Inferior parietal cortex (tissue), 1 donor: ENCODE results near the gene WDR35.
"Not testable (repeated sequence)": the region's sequence is repeated elsewhere in the genome, so short reads cannot be mapped to it uniquely, and the experiment has no call there.

Experiments used
- DNase-seq: peaks from one replicate; pipeline ENCODE4 v3.0.0-alpha.2; 2016; ENCODE audit errors: extremely low spot score

The WDR35 gene

DNA sequence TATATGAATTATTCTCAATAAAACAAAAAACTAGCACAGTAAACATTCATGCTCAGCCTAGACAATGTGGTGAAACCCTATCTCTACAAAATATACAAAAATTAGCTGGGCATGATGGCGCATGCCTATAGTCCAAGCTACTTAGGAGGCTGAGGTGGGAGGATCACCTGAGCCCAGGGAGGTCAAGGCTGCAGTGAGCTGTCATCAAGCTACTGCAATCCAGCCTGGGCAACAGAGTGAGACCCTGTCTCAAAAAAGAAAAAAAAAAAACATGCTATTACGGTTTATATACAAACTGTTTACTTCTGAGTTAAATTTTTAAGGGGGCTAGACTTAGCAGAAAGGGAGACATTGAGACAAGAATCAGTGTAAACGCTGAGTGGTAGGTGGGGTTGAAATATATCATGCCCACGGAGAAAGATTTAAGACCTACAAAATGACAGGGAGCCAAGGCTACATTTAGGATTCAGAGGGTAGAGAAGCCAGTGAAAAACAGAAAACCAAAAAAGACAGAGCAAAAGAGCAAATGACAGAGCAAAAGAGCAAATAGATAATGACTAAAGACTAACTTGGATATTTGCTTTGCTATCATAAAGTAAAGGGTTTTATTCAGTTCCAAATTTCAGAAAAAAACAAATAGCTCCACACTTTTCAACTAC lies 95.6 kb downstream of the WDR35 start:
- no peak for DNase-seq

GRCh38 chr2:19893520-19894133 lies 96.3 kb downstream of the WDR35 start:
- no peak for DNase-seq

DNA sequence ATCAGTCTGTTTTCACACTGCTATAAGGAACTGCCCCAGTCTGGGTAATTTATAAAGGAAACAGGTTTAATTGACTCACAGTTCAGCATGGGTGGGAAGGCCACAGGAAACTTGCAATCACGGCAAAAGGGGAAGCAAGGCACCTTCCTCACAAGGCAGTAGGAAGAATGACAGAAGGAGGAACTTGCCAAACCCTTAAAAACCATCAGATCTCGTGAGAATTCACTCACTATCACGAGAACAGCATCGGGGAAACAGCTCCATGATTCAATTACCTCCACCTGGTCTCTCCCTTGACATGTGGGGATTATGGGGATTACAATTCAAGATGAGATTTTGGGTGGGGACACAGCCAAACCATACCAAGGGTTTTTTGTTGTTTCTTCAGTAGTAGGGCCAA lies 97.9 kb downstream of the WDR35 start:
- not testable (repeated sequence) for DNase-seq

GRCh38 chr2:19890104-19890503 lies 99.8 kb downstream of the WDR35 start:
- no peak for DNase-seq

- no peak for DNase-seq
Observed at GRCh38 chr2:19888831-19889230, 101.1 kb downstream of the WDR35 start.

- DNase-seq, result no peak
Observed at GRCh38 chr2:19887510-19887909, 102.4 kb downstream of the WDR35 start.

GRCh38 chr2:19886261-19886660 lies 103.6 kb downstream of the WDR35 start:
- DNase-seq, result no peak

DNA sequence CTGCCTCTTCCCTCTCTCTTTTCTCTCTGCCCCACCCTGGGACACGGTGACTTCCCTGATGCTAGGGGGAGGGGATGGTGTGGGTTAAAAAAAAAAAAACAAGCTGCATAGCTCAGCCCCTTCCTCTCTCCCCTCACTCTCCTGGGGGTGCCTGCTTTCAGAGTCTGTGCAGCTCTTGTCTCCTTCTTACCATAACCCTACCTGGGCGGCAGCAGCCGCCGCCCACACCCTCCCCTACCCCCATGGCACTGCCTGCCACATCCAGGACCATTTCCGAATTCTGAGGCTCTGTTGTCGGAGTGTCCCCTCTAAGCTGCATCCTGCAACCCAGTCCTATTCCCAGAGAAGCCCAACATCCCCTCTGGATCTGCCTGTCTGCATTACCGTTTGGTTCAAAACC lies 104.1 kb downstream of the WDR35 start:
- DNase-seq, result no peak

GRCh38 chr2:19883971-19884720 lies 105.8 kb downstream of the WDR35 start:
- DNase-seq, result no peak

DNA sequence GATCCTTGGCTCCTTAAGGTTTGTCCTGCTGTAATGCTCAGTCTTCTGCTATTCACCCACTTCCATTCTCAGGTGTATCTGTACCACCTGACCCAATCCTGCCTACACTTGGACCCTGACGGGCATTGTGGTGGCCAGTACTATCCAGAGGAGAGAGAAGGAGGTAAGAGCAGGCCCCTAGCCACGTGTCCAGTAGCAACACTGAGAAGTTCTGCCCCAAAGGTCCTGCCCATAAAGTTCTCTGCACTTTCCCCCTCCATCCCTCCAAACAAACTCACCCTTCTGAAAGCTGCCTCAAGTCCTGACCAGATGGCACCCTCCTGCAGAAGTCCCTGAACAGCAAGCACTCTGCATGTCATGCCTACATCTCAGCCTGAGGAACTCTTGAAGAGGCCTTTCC lies 106.4 kb downstream of the WDR35 start:
- DNase-seq, result no peak

- DNase-seq, result no peak
Observed at GRCh38 chr2:19882286-19882685, 107.6 kb downstream of the WDR35 start.

- no peak for DNase-seq
Observed at GRCh38 chr2:19881908-19882265, 108.0 kb downstream of the WDR35 start.

DNA sequence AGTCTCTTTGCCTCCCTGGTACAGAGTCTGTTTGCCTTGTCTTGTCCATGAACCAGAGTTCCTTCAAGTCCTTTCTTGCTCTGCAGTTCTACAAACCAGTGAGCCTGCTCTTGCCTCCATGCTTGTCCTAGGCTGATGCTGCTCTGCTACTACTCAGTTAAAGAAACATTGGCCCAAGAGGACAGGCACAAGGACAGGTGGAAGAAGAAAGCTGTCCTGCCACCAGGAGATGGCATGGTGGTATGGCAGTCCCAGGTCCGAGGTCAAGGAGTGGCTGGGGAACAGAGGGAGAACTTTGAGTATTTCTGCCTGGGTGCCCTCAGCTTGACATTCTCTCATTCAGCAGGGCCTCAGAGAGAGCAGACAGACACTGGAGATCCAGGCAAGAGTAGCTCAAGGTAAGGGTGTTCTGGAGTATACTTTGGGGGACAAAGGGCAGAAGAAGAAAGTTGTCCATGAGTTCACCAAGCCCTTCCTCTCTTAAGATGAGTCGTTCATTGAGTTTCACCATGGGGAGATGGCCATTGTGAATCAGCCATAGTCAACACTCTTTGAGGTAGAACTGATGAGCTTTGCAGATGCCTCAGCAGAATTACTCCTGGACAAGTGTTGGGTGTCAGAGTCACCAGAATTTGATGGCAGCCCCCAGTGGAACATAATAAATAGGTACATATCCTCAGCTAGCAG lies 108.5 kb downstream of the WDR35 start:
- DNase-seq, result no peak

- not testable (repeated sequence) for DNase-seq
Observed at GRCh38 chr2:19880191-19880590, 109.7 kb downstream of the WDR35 start.

DNA sequence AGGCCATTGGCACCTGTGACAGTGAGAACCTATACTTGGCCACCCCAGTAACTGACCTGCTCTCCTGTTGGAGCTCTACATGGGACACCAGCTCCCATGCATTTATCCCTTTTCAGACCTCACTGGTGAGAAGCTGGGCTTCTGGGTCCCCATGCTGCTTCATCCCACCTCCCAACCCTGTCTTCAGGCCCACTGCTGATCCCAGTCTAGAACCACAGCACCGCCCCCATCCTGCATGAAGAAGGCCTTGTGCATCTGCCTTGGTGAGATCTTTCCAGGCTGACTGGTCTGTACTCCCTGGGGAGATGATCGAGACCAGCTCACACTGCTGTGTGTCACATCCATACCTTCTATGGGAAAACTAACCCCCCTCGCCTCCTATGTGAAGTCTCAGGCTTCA lies 110.8 kb downstream of the WDR35 start:
- no peak for DNase-seq

DNA sequence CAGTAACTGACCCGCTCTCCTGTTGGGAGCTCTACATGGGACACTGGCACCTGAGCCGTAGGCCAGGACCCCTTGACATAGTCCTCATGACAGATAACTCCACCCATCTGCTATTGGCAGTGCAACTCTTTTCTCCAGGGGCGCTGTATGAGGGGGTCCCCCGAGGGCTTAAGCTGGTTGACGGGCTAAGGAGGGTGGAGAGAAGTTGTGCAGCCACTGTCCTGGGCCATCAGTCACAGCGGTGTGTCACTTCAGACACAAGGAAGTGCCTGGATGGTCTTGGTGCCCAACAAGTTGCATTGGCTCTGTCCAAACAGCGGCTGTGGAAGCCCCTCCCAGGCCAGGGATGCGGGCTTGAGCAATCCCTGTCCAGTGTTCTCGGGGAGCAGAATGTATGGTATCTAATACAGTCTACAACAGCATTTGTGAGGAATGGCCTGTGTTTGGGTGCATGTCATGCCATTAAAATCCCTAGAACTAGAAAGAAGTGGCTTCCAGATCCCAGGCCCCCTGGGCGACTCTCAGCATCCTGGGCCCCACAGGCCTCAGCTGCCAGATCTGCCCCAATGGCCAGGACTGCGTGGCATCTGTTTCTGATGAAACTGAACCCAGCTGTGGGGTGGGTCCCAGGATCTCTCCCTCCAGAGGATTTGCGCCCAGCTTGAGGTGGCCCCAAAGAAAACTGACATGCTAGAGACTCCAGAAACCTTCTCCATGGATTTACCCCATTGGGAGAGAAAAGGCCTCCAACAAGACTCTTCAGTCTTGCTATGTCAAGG lies 111.4 kb downstream of the WDR35 start:
- no peak for DNase-seq

GRCh38 chr2:19876751-19877150 lies 113.2 kb downstream of the WDR35 start:
- DNase-seq, result no peak

GRCh38 chr2:19875280-19875679 lies 114.6 kb downstream of the WDR35 start:
- DNase-seq, result no peak

DNA sequence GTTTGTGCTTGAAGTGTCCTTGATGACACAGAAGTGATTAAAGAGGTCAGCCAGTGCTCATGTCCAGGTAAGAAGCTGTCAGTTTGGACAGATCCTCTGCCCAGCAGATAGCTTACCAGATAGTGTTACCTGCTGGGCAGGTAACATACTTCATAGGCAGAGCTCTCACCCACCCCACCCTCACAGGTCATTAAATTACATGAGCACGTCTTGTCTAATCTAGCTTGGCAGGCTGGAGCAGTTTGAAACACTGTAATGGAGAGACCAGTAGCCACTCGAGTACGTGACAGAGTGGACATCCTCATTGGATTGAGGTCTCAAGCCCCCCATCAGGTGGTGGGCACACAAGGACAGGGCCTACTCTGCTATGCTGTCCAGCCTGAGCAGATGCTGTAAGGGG lies 115.2 kb downstream of the WDR35 start:
- DNase-seq, result no peak

DNA sequence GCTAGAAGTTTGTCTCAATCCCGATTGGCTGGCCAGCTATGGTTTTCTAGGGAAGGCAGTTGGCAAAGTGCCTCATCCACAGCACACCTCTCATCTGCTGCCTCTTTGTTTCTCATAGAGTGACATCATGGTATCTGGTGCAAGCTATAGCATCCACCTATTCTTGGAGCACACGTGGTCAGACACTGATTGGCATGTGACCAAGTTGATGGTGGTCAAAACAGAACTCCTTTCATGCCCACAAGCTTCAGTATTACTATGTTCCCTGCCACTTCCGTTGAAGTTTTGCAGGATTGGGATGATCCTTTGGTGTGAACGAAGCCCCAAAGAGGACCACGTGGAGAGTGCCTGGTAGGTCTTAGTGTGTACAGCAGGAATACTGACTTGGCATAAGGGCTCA lies 116.9 kb downstream of the WDR35 start:
- no peak for DNase-seq

DNA sequence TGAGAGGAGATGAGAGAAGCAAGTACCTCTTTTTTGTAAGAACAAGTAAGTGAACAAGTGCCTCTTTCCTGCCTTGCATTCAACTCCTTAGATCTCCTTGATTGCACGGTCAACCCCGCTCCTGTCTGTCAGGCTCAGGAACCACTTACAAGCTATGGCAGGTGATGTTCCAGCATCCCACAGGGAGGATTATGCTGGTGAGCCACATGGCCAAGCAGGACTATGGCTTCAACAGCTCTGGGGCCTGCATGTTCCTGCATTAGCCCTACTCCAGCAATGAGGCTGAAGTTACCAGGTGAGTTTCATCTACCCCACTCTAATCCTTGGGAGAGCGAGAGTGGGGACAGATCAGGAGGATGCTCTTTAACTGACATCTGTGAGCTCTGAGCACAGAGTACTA lies 117.6 kb downstream of the WDR35 start:
- no peak for DNase-seq

DNA sequence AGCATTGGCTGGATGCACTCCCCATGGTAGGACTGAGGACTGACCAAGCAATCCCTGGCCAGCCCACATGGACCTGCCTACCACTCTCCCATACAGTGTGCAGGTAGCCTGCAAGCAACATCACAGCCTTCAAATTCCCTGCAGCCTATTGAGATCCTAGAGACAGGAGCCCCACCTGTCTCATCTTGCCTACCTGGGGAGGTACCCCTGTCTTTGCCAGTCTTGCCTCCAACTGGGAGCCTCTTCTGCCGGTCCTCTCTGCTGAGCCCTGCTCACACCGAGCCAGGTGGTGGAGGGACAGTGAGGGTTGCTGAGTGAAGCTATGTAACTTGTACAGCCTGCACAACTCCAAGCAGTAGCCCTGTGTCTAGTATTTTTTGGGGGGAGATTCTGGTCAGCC lies 118.1 kb downstream of the WDR35 start:
- no peak for DNase-seq
